ENCODE data around the gene SLC25A20.
"Not testable (repeated sequence)": the region's sequence is repeated elsewhere in the genome, so short reads cannot be mapped to it uniquely, and the experiment has no call there.

Gene SLC25A20

GRCh38 chr3:48832684-48833083, 66.0 kb downstream of the SLC25A20 start:
- ChIA-PET POLR2A (interaction anchor here (0.6 to 1.9 kb wide), 3 partner anchors 62 to 86 kb away, joined by 3 to 4 read pairs (median 3); partner anchors contain the start of gene ARIH2), CTCF (interaction anchor here (0.7 to 1.1 kb wide), 2 partner anchors 9 to 20 kb away, joined by 3 read pairs; no protein-coding TSS in a partner anchor)
- Histone ChIP-seq H3K27me3 (replicated peaks in 2 of 5; ENCODE audit: control insufficient read depth in 4 of 5, insufficient read depth in 5 of 5, low read length in 4 of 5) (no peaks in the 10 kb centered on the region), H3K36me3 (ENCODE audit: control insufficient read depth in 4 of 4, insufficient read depth in 4 of 4, low read length in 3 of 4) (peaks cover 0 to 2% (median 0%) of the 10 kb centered on the region in 4 experiments), H3K27ac (ENCODE audit: insufficient read depth in 1 of 2, low read depth in 1 of 2, low read length in 2 of 2, poor library complexity in 1 of 2, severe bottlenecking in 2 of 2) (no peak overlapping the region), H3K9me3 (ENCODE audit: control extremely low read depth in 1 of 5, control insufficient read depth in 4 of 5, insufficient read depth in 2 of 5, low read depth in 1 of 5, low read length in 4 of 5) (no peaks in the 10 kb centered on the region), H3K4me3 (ENCODE audit: control insufficient read depth in 1 of 7, extremely low read depth in 1 of 7, insufficient read depth in 4 of 7, low read depth in 2 of 7, low read length in 6 of 7) (no peak overlapping the region), H3K4me1 (ENCODE audit: control extremely low read depth in 1 of 4, control insufficient read depth in 4 of 4, insufficient read depth in 4 of 4, low read length in 3 of 4) (peaks cover 0 to 3% (median 0%) of the 10 kb centered on the region in 4 experiments)
- no peak for DNase-seq

GRCh38 chr3:48830715-48831114, 68.0 kb downstream of the SLC25A20 start:
- ChIA-PET CTCF (no interaction called here), POLR2A (no interaction called here)
- Histone ChIP-seq H3K27me3 (replicated peaks in 2 of 5; ENCODE audit: control insufficient read depth in 4 of 5, insufficient read depth in 5 of 5, low read length in 4 of 5) (no peaks in the 10 kb centered on the region), H3K27ac (ENCODE audit: insufficient read depth in 1 of 2, low read depth in 1 of 2, low read length in 2 of 2, poor library complexity in 1 of 2, severe bottlenecking in 2 of 2) (no peak overlapping the region), H3K36me3 (ENCODE audit: control insufficient read depth in 4 of 4, insufficient read depth in 4 of 4, low read length in 3 of 4) (no peaks in the 10 kb centered on the region), H3K9me3 (ENCODE audit: control extremely low read depth in 1 of 5, control insufficient read depth in 4 of 5, insufficient read depth in 2 of 5, low read depth in 1 of 5, low read length in 4 of 5) (no peaks in the 10 kb centered on the region), H3K4me1 (ENCODE audit: control extremely low read depth in 1 of 4, control insufficient read depth in 4 of 4, insufficient read depth in 4 of 4, low read length in 3 of 4) (peaks cover 0 to 2% (median 0%) of the 10 kb centered on the region in 4 experiments), H3K4me3 (ENCODE audit: control insufficient read depth in 1 of 7, extremely low read depth in 1 of 7, insufficient read depth in 4 of 7, low read depth in 2 of 7, low read length in 6 of 7) (no peak overlapping the region)
- DNase-seq = no peak
- WGBS (ENCODE audit: insufficient coverage) = 94% methylated on average over 4 of the region's 6 CpGs

GRCh38 chr3:48829525-48829924, 69.2 kb downstream of the SLC25A20 start:
- H3K4me1 ChIP-seq (ENCODE audit: control extremely low read depth in 1 of 4, control insufficient read depth in 4 of 4, insufficient read depth in 4 of 4, low read length in 3 of 4); H3K4me3 ChIP-seq (ENCODE audit: control insufficient read depth in 1 of 7, extremely low read depth in 1 of 7, insufficient read depth in 4 of 7, low read depth in 2 of 7, low read length in 6 of 7); H3K27ac ChIP-seq (ENCODE audit: insufficient read depth in 1 of 2, low read depth in 1 of 2, low read length in 2 of 2, poor library complexity in 1 of 2, severe bottlenecking in 2 of 2); DNase-seq; H3K36me3 ChIP-seq (ENCODE audit: control insufficient read depth in 4 of 4, insufficient read depth in 4 of 4, low read length in 3 of 4); H3K9me3 ChIP-seq (ENCODE audit: control extremely low read depth in 1 of 5, control insufficient read depth in 4 of 5, insufficient read depth in 2 of 5, low read depth in 1 of 5, low read length in 4 of 5); H3K27me3 ChIP-seq (replicated peaks in 2 of 5; ENCODE audit: control insufficient read depth in 4 of 5, insufficient read depth in 5 of 5, low read length in 4 of 5); POLR2A ChIA-PET: not testable (repeated sequence)
- CTCF ChIA-PET = interaction anchor here (0.6 to 1.5 kb wide), 2 partner anchors 8 to 43 kb away, joined by 3 to 4 read pairs; no protein-coding TSS in a partner anchor
- WGBS (ENCODE audit: insufficient coverage) = no CpG with 5 or more reads among the region's 11 CpGs

GRCh38 chr3:48827874-48828273, 70.8 kb downstream of the SLC25A20 start:
- CTCF ChIA-PET = interaction anchor here (1.1 kb wide), 1 partner anchor 19 kb away, joined by 4 read pairs; the partner anchor contains the start of gene PRKAR2A
- DNase-seq; H3K27me3 ChIP-seq (replicated peaks in 2 of 5; ENCODE audit: control insufficient read depth in 4 of 5, insufficient read depth in 5 of 5, low read length in 4 of 5); H3K4me3 ChIP-seq (ENCODE audit: control insufficient read depth in 1 of 7, extremely low read depth in 1 of 7, insufficient read depth in 4 of 7, low read depth in 2 of 7, low read length in 6 of 7); H3K36me3 ChIP-seq (ENCODE audit: control insufficient read depth in 4 of 4, insufficient read depth in 4 of 4, low read length in 3 of 4); H3K4me1 ChIP-seq (ENCODE audit: control extremely low read depth in 1 of 4, control insufficient read depth in 4 of 4, insufficient read depth in 4 of 4, low read length in 3 of 4); POLR2A ChIA-PET; H3K27ac ChIP-seq (ENCODE audit: insufficient read depth in 1 of 2, low read depth in 1 of 2, low read length in 2 of 2, poor library complexity in 1 of 2, severe bottlenecking in 2 of 2); H3K9me3 ChIP-seq (ENCODE audit: control extremely low read depth in 1 of 5, control insufficient read depth in 4 of 5, insufficient read depth in 2 of 5, low read depth in 1 of 5, low read length in 4 of 5): not testable (repeated sequence)
- WGBS (ENCODE audit: insufficient coverage) = 83% methylated on average over 4 of the region's 10 CpGs

GRCh38 chr3:48826451-48826850, 72.2 kb downstream of the SLC25A20 start:
- no peaks in the 10 kb centered on the region for H3K36me3 ChIP-seq (ENCODE audit: control insufficient read depth in 4 of 4, insufficient read depth in 4 of 4, low read length in 3 of 4)
- DNase-seq = peak in 2 of 3 donors; percentile 14 to 17
- 94% methylated on average over 2 of the region's 2 CpGs for WGBS (ENCODE audit: insufficient coverage)
- H3K4me3 ChIP-seq (ENCODE audit: control insufficient read depth in 1 of 7, extremely low read depth in 1 of 7, insufficient read depth in 4 of 7, low read depth in 2 of 7, low read length in 6 of 7) = no peak overlapping the region
- no peaks in the 10 kb centered on the region for H3K4me1 ChIP-seq (ENCODE audit: control extremely low read depth in 1 of 4, control insufficient read depth in 4 of 4, insufficient read depth in 4 of 4, low read length in 3 of 4)
- CTCF ChIA-PET = no interaction called here
- no peaks in the 10 kb centered on the region for H3K9me3 ChIP-seq (ENCODE audit: control extremely low read depth in 1 of 5, control insufficient read depth in 4 of 5, insufficient read depth in 2 of 5, low read depth in 1 of 5, low read length in 4 of 5)
- no peaks in the 10 kb centered on the region for H3K27me3 ChIP-seq (replicated peaks in 2 of 5; ENCODE audit: control insufficient read depth in 4 of 5, insufficient read depth in 5 of 5, low read length in 4 of 5)
- POLR2A ChIA-PET = no interaction called here
- no peak overlapping the region for H3K27ac ChIP-seq (ENCODE audit: insufficient read depth in 1 of 2, low read depth in 1 of 2, low read length in 2 of 2, poor library complexity in 1 of 2, severe bottlenecking in 2 of 2)

GRCh38 chr3:48820612-48821324, 77.9 kb downstream of the SLC25A20 start:
- Histone ChIP-seq H3K27ac (ENCODE audit: insufficient read depth in 1 of 2, low read depth in 1 of 2, low read length in 2 of 2, poor library complexity in 1 of 2, severe bottlenecking in 2 of 2) (no peak overlapping the region), H3K36me3 (ENCODE audit: control insufficient read depth in 4 of 4, insufficient read depth in 4 of 4, low read length in 3 of 4) (no peaks in the 10 kb centered on the region), H3K9me3 (ENCODE audit: control extremely low read depth in 1 of 5, control insufficient read depth in 4 of 5, insufficient read depth in 2 of 5, low read depth in 1 of 5, low read length in 4 of 5) (no peaks in the 10 kb centered on the region), H3K27me3 (replicated peaks in 2 of 5; ENCODE audit: control insufficient read depth in 4 of 5, insufficient read depth in 5 of 5, low read length in 4 of 5) (no peaks in the 10 kb centered on the region), H3K4me3 (ENCODE audit: control insufficient read depth in 1 of 7, extremely low read depth in 1 of 7, insufficient read depth in 4 of 7, low read depth in 2 of 7, low read length in 6 of 7) (no peak overlapping the region), H3K4me1 (ENCODE audit: control extremely low read depth in 1 of 4, control insufficient read depth in 4 of 4, insufficient read depth in 4 of 4, low read length in 3 of 4) (peaks cover 0 to 8% (median 0%) of the 10 kb centered on the region in 4 experiments)
- ChIA-PET POLR2A (no interaction called here), CTCF (interaction anchor here (0.5 to 1.4 kb wide), 2 partner anchors 17 to 30 kb away, joined by 3 to 4 read pairs; no protein-coding TSS in a partner anchor)
- WGBS (ENCODE audit: insufficient coverage) = no CpG with 5 or more reads among the region's 2 CpGs
- no peak for DNase-seq
